HG03378 (cell line): Measurements from ENCODE around the gene SDK1.
"Not testable (repeated sequence)": the region's sequence is repeated elsewhere in the genome, so short reads cannot be mapped to it uniquely, and the experiment has no call there.

Source experiments
- ATAC-seq: cut with Tn5 transposase; IDR thresholded peaks from one replicate; pipeline ENCODE4 v1.9.1; 2021; ENCODE audit warnings: mild to moderate bottlenecking, moderate library complexity; ENCODE audit not compliant: unreplicated experiment

The SDK1 gene

DNA sequence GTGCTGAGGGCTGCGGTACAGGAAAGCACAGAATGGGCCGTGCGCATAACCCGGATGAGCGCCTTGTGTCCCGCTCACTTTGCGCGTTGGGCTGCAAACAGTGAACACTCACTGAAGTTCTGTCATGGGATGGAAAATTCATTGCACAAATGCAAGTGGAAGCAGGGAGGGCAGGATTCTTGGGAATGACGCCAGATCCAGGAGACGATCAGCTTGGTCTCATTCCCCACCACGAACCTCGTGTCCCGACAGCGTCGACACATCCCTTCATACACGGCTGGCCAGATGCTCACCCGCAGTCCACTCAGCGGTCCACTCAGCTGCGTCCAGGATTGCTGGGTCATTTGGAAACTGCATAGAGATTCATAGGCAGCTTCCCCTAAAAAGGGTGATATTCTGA lies 607.1 kb downstream of the SDK1 start:
- ATAC-seq, result no peak

DNA sequence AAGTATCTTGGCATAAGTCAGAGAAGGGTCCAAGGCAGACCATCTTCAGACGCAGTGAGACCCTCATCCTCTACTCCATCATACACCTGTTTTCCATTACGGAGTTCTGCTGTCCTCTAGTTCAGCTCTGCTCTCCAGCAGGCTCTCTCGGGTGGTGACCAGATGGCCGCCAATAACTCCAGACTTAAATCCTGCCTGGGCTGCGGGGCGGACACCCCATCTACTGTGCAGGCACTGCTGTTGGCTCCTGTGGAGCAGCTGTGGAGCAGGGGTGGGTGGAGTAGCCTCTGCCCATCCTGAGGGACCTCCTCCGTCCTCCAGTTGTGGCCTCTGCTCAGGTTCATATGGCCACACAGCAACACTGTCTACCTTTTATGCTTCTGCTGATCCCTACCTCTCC lies 608.1 kb downstream of the SDK1 start:
- no peak for ATAC-seq

DNA sequence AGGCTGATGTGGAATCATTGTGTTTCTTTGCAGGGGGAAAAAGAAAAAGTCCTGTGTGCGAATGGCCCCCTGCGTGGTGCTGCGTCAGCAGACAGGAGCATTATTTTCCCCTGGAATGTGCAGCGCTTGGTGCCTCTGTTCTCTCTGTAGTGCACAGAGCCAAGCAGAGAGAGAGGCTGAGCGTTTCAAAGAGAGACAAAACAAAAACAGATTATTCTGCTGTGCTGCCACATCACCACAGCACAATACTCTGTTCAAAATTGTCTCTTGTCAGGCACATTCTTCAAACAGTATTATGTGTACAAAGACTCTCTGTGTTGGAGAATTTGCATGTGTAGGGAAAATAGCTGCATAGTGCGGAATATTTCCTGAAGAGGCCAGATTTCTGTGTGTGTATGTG lies 609.0 kb downstream of the SDK1 start:
- no peak for ATAC-seq

DNA sequence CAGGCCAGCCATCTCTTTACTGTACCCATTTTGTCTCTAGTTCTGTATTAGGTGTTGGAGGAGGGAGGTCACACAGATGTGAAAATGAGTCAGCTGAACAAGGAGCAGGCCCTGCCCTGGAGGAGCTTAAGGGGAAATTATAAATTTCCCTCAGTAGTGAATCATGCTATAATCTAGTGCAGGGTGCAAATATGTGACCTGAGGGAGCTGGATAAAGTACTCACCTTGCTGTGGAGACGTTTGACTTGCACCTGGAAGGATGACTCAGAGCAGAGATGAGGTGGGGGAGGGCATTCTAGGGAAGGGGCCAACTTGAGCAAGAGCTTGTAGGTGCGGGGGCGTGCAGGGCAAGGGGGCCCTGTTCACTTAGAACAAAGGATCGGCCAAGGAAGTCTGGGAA lies 610.6 kb downstream of the SDK1 start:
- ATAC-seq, result no peak

DNA sequence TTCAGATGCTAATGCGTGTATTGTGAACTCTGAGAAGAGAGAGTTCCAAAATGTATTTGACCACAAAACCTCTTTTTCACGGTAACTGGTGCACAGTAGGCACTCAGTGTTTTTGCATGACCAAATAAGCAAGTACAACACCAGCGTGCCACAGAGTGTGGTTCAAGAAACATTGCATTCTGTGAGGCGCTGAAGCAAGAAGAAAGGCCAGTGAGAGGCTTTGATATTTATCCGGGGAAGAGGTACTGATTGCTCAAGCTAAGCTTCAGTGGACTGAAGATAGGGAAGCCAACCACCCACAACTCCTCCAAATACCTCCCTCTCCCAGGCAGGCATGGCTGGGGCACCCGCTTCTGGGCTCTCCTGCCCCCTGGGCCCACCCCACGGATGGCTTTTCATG lies 611.2 kb downstream of the SDK1 start:
- ATAC-seq, result no peak

DNA sequence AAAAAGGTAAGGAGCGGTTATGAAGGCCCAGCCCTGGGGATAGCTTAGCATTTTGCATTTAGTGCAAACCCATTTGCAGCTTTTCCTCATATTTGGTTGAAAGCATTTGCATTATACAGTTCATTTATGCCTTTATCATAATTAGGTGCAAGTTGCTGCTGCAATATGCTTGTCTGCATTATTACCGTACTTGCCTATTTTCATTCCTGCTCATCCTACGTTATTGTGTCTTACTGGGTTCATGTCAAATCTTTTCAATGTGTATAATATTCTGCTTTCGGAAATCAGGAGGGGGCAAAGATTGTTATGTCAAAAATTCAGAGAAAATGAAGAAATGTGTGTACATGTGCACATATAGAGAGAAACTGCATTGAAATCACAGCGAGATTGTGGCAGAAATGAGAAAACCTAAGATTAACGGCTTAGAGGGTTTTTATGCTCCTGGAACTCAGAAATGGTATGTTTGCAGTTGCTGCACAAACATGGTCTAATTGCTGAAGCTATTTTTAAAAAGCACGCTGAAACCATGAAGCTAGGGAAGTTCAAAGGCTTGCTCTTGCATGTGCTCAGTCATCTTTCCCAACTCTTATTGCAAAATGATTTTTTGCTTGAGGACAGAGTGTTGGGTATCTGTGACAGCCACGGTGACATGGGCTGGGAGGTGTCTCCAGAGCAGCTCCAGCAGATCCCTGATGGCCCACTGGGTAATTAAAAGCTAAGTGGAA lies 613.2 kb downstream of the SDK1 start:
- ATAC-seq, result no peak

DNA sequence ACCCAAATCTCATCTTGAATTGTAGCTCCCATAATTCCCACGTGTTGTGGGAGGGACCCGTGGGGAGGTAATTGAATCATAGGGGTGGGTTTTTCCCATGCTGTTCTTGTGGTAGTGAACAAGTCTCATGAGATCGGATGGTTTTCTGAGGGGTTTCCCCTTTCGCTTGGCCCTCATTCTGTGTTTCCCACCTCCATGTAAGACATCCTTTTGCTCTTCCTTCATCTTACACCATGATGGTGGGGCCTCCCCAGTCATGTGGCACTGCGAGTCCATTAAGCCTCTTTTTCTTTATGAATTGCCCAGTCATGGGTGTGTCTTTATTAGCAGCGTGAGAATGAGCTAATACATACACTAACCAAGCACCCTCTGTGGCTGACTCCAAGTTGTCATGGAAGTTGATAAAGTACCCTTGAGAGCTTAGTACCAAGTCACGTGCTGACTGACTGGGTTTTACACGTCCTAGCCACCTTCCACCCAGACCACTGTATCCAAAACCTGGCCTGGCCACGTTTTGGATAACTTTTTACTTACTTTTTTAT lies 614.4 kb downstream of the SDK1 start:
- no peak for ATAC-seq

DNA sequence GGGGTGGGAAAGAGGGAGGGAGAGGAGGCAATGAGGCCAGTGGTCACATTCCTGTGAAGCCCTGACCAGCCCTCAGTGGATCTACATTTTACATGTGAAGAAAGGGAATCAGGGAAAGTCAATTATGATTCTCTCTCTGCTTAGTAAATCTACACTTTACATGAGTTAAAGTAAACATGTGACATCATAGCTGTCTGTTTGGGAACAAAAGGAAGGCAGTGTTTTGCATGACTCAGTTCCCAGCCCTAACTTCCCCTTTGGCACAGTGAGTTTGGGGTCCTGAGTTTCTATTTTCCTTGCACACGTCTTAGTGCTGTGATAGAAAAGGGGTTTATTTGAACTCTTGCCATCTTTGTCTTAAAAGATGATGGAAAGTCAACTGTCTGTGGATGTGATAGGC lies 615.1 kb downstream of the SDK1 start:
- no peak for ATAC-seq

DNA sequence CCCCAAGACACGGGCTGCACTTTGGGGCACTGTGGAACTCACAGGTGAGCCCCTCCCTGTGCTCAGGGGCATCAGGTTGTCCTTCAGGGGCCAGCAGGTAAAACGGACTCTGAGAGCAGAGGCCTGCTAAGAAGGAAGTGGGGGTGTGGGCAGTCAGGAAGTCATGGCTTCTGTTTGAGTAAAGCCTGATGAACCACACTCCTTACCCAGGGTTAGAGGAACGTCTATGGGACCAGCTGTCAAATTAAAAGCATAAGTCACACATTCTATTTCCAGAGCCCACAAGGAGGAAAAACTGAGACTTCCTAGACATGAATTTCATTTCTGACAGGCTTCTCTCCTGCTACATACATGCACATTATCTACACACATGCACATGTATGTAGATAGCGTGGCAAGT lies 616.4 kb downstream of the SDK1 start:
- no peak for ATAC-seq

DNA sequence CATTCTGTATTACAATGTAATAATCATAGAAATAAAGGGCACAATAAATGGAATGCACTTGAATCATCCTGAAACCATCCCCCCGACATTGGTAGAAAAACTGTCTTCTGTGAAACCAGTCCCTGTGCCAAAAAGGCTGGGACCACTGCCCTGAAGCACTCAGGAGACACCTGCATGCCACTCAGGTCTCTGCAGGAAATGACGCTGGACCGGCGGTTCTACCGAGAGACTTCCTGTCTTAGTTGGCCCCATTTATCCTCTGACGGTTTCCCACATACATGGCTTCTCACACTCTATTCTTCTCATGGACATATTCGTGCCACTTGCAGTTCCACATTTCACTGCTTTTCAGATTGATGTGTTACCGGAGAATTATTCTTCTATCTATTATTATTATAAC lies 617.5 kb downstream of the SDK1 start:
- ATAC-seq, result no peak

DNA sequence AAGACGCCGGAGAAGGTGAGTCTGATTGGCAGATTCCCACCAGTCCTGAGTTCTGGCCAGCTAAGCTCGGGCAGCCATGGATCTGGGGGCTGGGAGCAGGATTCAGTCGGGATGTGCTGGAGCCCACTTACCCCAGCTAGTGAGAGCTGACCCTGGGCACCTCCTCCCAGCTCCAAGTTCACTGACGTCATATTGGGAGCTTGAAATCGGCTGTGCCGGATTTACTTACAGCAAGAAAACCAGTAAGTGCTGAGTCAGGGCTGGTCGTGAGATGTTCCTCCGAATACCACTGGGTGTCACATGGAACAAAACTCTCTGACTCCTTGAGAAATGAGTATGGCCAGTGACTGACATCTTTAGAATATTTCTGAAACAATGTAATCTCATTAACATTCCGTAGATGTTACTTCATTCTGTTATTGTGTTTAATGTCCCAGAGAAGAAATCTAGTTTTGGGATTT lies 621.2 kb downstream of the SDK1 start:
- ATAC-seq, result no peak

DNA sequence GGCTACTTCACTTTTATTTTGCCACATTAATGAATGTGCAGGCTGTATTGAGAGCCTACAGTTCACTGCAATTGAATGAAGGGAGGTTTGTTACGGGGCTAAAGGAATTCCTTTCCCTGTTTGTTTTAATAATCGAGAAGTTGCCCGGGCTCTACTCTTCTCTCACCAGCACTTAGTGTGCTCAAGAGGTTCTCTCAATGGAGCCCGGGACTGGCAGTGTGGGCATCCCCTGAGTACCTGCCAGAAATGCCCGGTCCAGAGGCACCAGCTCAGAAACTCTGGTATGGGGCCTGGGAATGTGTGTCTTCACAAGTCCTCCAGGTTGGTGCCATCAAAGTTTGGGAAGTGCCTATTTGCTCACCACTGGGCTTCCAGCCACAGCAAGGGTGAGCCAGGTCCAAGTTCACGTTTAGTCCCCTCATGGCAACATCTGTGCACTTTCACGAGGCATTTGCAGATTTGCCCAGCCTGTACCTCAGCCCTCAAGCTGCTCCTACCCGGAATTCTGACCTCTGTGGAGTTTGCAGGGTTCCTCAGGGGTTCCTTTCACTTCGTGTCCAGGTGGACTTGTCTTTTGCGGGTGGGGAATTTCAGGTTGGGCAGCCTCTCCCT lies 622.4 kb downstream of the SDK1 start:
- no peak for ATAC-seq

DNA sequence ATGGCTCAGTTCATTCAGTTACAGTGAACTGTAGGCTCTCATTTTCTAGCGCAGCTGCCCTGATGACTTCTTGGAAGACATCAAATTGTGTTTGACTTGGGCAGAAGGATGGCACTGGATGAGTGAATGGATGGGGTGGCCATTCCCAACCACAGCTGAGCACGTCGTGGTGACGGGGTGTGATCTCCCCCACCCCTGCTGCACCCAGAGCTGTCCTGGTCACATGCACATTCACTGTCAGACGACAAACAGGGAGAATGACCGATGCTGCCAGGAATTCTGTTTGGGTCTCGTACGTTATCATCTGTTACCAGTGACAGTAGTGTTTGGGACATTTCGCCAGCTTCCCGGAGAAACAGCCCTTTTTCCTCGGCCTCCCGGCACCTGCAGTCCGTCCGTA lies 623.2 kb downstream of the SDK1 start:
- no peak for ATAC-seq

DNA sequence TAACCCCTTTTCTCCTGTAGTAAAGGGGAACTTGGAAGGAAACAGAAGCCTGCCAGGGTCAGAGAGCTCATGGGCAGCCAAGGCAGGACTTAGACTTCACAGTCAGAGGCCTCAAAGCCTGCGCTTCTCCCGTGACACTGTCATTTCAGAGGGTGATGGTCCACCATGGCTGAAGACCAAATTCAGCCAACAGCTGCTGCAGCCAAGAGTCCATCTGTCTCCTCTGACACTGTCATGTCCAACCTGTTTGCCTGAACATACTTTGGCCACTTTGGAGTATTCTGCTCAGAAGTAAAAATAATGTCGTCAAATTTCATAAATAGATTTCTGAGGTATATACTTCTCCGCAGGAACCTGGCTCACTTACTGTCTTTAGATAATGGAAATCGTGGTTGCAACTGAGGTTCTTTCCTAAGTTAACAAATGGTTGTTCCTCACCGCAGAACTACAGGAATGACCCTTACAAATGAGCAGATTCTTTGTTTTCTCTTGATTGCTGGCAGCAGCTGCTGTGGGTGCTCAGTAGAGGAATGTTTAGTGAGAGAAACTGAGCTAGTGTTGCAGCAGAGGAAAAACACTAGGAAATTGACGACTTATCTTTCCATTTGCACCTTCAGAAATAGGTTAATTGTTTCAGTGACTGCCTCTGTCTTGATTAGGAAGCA lies 626.5 kb downstream of the SDK1 start:
- ATAC-seq, result no peak

DNA sequence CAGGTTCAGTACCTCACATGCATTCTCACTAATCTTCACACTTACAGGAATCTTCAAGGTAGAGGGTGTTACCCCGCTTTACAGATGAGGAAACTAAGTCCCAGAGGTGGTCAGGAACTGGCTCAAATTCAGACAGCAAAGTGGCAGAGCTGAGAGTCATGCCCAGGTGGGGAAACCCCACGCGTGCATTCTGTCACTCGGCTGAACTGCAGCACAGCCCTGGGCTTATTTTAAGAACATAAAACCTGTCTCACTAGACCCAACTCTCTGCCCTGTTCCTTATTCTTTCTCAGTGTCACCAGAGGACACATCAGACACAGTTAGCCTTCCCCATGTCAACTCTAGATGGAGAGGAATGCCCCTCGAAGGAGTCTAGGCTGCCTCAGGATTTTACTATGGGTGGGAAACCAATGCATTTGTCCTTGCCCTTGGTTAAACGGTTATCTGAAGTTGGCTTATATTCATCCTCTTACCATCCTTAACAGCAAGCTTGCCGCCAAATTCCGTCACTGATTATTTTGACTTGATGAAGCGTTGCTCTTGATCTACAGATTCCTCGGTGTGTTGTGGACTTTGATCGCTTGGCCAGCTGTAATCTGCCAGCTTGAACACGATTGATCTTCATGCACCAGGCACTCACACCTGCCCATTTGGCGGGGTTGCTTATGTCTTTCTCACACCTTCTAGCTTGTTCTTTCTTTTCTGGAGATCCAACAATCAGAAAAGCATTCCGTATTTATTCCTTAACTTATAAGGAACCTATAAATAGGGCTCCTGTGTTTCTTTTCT lies 627.9 kb downstream of the SDK1 start:
- no peak for ATAC-seq

DNA sequence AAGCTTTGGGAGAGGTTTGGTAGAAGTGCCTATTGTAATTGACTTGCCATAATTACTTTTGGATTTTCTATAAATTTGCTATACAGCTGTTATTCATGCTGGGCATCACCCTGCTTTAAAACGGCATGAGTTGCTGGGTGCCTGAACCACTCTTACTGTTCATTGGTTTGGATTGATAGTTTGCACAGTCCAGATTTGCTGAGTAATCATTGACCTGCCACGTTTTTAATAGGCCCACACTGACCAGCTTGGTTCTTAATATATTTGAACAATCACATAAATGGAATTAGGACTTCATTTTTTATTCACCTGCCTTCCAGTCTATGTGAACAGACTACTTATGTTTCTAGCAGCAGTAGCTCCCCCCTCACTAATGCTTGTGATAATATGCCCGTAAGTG lies 630.8 kb downstream of the SDK1 start:
- ATAC-seq, result no peak

DNA sequence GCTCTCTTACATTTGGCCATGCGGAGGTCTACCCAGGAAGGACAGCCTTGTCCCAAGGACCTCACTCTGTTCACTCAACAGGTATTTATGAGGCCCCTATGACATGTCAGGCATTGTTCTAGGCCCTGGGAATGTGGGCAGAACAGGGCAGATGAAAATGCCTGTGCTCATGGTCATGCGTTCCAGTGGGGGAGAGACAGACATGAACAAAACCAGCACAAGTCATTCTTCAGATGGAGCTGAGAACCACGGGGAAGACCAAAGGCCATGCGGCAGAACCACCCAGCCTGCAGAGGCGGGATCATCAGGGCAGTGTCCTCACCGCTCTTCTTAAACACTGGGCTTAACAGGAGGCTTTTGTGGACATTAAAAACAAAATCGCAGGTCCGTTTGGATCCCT lies 636.1 kb downstream of the SDK1 start:
- no peak for ATAC-seq

DNA sequence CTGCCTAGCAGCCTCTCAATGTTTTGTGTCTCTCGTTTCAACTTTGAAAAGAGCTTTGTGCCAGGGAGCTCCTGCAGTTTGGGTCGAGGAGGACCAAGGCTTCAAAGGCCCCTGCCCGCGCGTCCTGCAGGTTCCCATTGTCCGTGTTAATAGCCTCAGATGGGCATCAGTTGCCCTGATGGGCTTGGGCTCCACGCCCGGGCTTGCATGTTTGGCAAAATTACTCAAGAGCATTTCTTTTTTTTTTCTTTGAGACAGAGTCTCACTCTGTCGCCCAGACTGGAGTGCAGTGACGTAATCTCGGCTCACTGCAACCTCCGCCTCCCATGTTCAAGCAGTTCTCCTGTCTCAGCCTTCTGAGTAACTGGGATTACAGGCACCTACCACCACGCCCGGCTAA lies 636.6 kb downstream of the SDK1 start:
- ATAC-seq, result no peak

DNA sequence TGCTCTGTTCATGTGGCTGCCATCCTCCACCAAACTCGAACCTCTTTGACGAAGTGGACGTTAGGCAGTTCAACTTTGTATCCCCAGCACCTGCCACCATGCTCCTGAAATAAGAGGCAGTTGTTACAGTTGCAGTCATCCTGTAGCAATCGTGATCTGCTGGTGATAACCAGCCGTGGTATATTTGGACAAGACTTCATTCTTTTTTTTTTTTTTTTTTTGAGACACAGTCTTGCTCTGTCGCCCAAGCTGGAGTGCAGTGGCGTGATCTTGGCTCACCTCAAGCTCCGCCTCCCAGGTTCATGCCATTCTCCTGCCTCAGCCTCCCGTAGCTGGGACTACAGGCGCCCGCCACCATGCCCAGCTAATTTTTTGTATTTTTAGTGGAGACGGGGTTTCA lies 640.7 kb downstream of the SDK1 start:
- not testable (repeated sequence) for ATAC-seq

DNA sequence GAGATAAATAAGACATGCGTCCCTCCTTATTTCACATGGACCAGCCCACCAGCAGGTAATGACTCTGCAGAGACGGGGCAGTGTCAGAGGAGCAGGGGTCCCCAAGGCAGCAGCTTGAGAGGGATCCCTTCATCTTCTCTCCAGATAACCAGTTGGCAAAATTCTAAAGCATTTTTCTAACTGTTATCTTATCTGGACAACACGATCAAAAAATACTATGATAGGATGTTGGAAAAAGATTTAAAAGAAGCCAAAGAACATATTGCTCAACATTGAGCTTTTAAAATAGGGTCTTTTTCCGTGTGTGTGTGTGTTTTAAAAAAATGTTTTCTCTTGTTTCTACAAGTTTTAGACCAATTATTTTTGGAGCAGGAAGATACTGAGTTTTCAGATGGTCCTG lies 641.2 kb downstream of the SDK1 start:
- no peak for ATAC-seq
